Activated CD4-positive, alpha-beta T cell treated with anti-CD3 and anti-CD28 coated beads, Interleukin-2, amount 50 U/mL, for 1 hour (primary cell): ENCODE data around the gene FRAT1.
"Not testable (repeated sequence)": the region's sequence is repeated elsewhere in the genome, so short reads cannot be mapped to it uniquely, and the experiment has no call there.

Source experiments
- DNase-seq: peaks from one replicate; pipeline ENCODE4 v3.0.0-alpha.2; 2020

Gene FRAT1

GRCh38 chr10:97318772-97319651, at the start of gene FRAT1:
Gene FRAT1, plus strand, starts transcription at chr10:97319271. Its CDS starts 183 bp downstream, at chr10:97319454.
- peak; percentile 90 for DNase-seq

DNA sequence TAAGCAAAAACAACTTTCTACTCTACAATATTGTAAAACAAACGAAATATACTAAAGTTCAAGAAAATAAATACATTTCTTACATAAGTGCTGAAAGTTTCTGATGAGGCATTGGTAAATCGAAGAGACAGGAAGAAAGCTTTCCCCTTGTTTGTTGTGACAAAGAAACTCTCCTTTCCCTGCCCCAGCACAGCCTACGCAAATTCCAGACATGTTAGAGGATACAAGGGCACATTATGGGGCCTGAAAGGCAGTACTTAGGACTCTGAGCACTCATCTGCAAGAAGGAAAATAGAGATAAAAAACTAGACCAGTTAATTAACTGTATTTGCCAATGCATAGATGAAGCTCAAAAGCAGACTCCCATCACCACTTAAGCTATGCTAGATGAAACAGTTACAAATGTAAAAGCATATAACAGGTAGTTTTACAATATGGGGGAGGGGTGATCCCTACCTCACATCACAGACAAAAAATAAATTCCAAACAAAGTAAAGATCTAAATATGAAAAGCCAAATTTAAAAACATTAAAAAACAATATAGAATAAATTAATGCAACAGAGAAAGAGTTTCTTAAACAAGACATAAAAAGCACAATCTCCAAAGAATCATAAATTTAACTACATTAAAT, 48.4 kb upstream of the FRAT1 start:
- DNase-seq: no peak

GRCh38 chr10:97273700-97274099, 45.4 kb upstream of the FRAT1 start:
- DNase-seq: no peak

- no peak for DNase-seq
These were observed 44.2 kb upstream of the FRAT1 start for GRCh38 chr10:97274828-97275227.

DNA sequence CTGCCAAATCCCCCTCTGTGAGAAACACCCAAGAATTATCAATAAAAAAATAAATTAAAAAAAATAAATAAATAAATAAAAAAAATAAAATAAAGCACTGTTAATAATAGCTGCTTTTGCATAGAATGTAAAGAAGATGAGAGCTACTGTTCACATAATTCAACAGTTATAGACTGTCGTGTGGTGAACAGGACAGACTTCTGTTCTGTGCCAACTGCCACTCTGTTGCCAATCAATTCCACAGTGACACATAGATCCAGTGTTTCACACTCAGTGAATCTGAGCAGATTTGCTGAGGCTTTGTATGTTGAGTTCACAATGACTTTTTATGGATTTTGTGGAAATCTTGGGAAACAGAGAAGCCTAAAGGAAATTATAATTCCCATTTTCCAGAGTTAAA, 41.5 kb upstream of the FRAT1 start:
- DNase-seq: no peak

GRCh38 chr10:97278491-97278989, 40.5 kb upstream of the FRAT1 start:
- DNase-seq: no peak

DNA sequence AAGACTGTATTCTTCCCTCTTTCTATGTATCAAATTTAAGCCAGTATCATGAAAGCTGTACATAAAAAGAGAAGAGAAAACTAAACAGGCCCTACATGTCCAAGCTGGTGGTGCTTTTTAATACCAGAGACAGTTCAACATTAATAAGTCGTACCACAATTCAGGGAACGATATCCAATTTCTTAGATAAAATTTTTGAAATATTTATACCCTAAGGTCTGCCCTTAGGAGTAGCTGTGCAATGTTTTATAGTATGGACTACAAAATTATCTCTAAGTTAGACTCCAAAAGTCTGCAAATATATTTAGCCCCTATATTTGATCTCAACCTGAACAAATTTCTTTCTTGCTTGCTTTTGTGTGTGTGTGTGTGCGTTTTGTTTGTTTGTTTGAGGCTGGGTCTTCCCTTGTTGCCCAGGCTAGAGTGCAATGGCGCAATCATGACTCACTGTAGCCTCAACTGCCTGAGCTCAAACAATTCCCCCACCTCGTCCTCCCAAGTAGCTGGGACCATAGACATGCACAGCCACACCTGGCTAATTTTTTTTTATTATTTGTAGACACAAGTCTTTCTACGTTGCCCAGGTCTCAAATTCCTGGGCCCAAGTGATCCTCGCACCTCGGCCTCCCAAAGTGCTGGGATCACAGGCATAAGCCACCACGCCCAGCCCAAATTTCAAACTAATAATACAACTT, 39.8 kb upstream of the FRAT1 start:
- DNase-seq: no peak

GRCh38 chr10:97280783-97281182, 38.3 kb upstream of the FRAT1 start:
- no peak for DNase-seq

DNA sequence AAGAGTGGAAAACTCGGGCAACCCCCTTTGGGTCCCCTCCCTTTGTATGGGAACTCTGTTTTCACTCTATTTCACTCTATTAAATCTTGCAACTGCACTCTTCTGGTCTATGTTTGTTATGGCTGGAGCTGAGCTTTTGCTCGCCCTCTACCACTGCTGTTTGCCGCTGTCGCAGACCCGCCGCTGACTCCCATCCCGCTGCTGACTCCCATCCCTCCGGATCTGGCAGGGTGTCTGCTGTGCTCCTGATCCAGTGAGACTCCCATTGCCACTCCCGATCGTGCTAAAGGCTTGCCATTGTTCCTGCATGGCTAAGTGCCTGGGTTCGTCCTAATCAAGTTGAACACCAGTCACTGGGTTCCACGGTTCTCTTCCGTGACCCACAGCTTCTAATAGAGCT, 29.0 kb upstream of the FRAT1 start:
- not testable (repeated sequence) for DNase-seq

DNA sequence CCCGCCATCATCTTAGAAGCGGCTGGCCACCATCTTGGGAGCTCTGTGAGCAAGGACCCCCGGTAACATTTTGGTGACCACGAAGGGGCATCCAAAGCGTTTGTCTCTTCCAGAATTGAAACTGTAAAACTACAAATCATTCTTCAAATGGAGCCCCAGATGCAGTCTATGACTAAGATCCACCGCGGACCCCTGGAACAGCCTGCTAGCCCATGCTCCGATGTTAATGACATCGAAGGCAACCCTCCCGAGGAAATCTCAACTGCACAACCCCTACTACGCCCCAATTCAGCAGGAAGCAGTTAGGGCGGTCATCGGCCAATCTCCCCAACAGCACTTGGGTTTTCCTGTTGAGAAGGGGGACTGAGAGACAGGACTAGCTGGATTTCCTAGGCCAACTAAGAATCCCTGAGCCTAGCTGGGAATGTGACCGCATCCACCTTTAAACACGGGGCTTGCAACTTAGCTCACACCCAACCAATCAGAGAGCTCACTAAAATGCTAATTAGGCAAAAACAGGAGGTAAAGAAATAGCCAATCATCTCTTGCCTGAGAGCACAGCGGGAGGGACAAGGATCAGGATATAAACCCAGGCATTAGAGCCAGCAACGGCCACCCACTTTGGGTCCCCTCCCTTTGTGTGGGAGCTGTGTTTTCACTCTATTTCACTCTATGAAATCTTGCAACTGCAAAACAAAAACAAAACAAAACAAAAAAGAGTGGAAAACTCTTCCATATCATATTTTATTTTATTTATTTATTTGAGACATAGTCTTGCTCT, 28.3 kb upstream of the FRAT1 start:
- DNase-seq: not testable (repeated sequence)

DNA sequence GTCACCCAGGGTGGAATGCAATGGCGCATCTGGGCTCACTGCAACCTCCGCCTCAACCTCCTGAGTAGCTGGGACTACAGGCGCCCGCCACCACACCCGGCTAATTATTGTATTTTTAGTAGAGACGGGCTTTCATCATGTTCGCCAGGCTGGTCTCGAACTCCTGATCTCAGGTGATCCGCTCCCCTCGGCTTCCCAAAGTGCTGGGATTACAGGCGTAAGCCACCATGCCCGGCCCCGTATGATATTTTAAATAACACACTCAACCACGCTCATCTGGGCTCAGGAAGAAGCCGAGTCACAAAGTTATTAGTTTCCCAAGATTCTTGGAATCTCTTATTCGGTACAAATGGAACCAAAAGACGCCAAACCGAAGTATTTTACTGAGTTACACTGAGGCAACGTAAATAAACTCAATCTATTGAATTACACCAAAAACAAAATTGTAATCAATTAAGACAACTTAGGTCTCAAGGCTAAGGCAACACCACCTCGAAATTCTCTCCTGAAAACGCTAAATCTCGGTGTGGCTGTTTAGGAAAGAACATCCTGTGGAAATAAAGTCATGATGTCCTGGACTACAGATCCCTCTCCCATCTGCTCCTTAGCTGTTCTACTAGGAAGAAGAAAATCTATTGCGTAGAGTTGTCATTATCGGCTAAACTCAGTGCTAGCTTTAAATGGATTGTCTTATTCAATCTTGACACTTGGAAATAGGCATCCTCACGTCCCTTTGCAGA, 27.5 kb upstream of the FRAT1 start:
- no peak for DNase-seq

GRCh38 chr10:97292097-97292861, 26.8 kb upstream of the FRAT1 start, which contains the start of gene ARHGAP19:
Gene ARHGAP19, minus strand, starts transcription at chr10:97292637. Its CDS starts 10 bp downstream, at chr10:97292627.
- DNase-seq: peak; percentile 90

DNA sequence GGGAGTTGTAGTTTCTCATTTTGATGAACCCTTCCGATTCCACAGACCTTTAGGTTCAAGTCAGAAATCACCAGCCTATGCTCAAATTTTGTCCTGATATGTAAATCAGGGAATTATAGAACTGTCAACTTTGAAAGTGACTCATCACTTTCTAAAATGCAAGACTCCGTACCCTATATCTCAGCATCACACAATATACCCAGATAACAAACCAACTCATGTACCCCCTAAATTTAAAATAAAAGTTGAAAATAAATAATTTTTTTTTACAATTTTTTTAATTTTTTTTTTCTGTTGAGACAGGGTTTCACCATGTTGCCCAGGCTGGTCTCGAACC, 26.2 kb upstream of the FRAT1 start:
- no peak for DNase-seq

- DNase-seq: no peak
These were observed 21.4 kb upstream of the FRAT1 start for GRCh38 chr10:97297556-97298222.

DNA sequence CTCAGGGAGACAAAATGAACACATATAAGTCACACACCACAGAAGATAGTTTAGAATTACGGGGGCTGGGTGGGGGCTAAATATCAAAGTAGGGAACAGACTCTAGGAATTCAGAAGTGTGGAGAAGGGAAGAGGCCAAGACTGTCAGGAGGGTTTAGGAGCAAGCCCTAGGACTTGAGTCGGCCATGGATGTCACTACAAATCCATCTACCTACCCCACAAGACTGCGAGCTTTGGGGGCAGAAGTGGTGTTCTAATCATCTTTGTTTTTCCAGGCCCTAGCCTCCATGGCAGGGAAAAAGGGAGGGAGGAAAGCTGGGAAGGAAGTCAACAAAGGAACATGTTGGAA, 20.9 kb upstream of the FRAT1 start:
- DNase-seq: no peak

GRCh38 chr10:97300980-97301379, 18.1 kb upstream of the FRAT1 start:
- no peak for DNase-seq

- no peak for DNase-seq
These were observed 16.8 kb upstream of the FRAT1 start for GRCh38 chr10:97302088-97302791.

GRCh38 chr10:97307441-97307840, 11.6 kb upstream of the FRAT1 start:
- DNase-seq: no peak

- no peak for DNase-seq
These were observed 10.9 kb upstream of the FRAT1 start for GRCh38 chr10:97307866-97308780.
